Suprapubic skin (tissue), 4 donors: Measurements from ENCODE around the gene KCNIP4. TPM values are rescaled to one million over a fixed set of nuclear protein-coding genes. Genes with fewer than 3 reads are reported as not detected.

Source experiments
- DNase-seq, 2 donors: peaks; one replicate each; pipeline ENCODE4 v3.0.0-alpha.2; 2019; ENCODE audit warnings: low spot score in 2 of 2
- H3K27ac ChIP-seq: fragments of 200-600 bp; sonication (generic); one replicate; pipeline ENCODE4 v1.5.1; 2019
- H3K27me3 ChIP-seq: fragments of 200-600 bp; sonication (generic); one replicate; pipeline ENCODE4 v1.5.1; 2019
- H3K36me3 ChIP-seq: fragments of 200-600 bp; sonication (generic); one replicate; pipeline ENCODE4 v1.5.1; 2019
- H3K4me1 ChIP-seq: fragments of 200-600 bp; sonication (generic); one replicate; pipeline ENCODE4 v1.5.1; 2019
- H3K4me3 ChIP-seq: fragments of 200-600 bp; sonication (generic); one replicate; pipeline ENCODE4 v1.5.1; 2019; ENCODE audit warnings: mild to moderate bottlenecking
- H3K9me3 ChIP-seq: fragments of 200-600 bp; sonication (generic); one replicate; pipeline ENCODE4 v1.5.1; 2019
- EP300 ChIP-seq: sonication (generic); formaldehyde crosslinking; IDR thresholded peaks from one replicate; pipeline ENCODE4 v1.6.1; 2017; ENCODE audit warnings: antibody characterized with exemption
- POLR2A ChIP-seq, 2 donors: fragments of 450-650 bp; IDR thresholded peaks; one replicate each; pipeline ENCODE4 v1.6.1; 2017; ENCODE audit warnings: antibody characterized with exemption in 2 of 2, mild to moderate bottlenecking in 2 of 2, moderate library complexity in 2 of 2
- POLR2AphosphoS5 ChIP-seq, 3 donors: sonication (generic); formaldehyde crosslinking; IDR thresholded peaks; one replicate each; pipeline ENCODE4 v1.6.1; 2017; ENCODE audit warnings: antibody characterized with exemption in 3 of 3
- WGBS: methylation state at CpG from one replicate; pipeline ENCODE4 v1.1.5; 2018; 5-methylcytosine and 5-hydroxymethylcytosine counted together
- total RNA-seq, 4 donors: library from RNA; depleted of rRNA; stranded (reverse); fragments of >200 nt; gene quantifications; one replicate each; pipeline ENCODE4 v1.1.0, GENCODE V29; 2016
- TF ChIP-seq, protein P1 (sequence below), 2 donors: fragments of 200-600 bp in 1 of 2; fragments of 450-650 bp in 1 of 2; sonication (generic) in 1 of 2; IDR thresholded peaks; one replicate each; pipeline ENCODE4 v1.5.1; 2016 to 2019; ENCODE audit warnings: antibody characterized with exemption in 2 of 2, mild to moderate bottlenecking in 1 of 2, moderate library complexity in 1 of 2

The KCNIP4 gene
- total RNA-seq, 4 donors from 2014 or later: not detected

DNA sequence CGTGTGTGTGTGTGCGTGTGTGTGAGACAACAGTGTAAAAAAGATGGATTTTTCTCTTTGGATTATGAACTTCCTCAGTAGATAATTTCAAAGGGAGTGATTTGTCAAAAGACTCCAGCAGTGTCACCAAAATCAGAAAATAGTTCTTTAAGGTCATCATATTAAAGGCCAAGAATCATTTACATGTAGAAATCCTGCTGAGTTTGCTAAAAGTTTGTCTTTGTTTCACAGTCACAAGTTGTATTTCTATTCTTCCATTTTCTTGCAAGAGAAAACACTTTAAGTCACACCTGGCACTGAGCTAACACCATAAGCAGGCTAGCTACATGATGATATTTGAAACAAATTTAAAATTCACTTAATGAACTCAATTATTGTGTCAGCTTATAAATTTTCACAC, 1025.6 kb downstream of the KCNIP4 start:
- Histone ChIP-seq H3K4me1 (no peaks in the 10 kb centered on the region), H3K9me3 (no peaks in the 10 kb centered on the region), H3K27ac (no peak overlapping the region), H3K36me3 (no peaks in the 10 kb centered on the region), H3K4me3 (no peak overlapping the region), H3K27me3 (no peaks in the 10 kb centered on the region)
- TF ChIP-seq, protein P1, sequence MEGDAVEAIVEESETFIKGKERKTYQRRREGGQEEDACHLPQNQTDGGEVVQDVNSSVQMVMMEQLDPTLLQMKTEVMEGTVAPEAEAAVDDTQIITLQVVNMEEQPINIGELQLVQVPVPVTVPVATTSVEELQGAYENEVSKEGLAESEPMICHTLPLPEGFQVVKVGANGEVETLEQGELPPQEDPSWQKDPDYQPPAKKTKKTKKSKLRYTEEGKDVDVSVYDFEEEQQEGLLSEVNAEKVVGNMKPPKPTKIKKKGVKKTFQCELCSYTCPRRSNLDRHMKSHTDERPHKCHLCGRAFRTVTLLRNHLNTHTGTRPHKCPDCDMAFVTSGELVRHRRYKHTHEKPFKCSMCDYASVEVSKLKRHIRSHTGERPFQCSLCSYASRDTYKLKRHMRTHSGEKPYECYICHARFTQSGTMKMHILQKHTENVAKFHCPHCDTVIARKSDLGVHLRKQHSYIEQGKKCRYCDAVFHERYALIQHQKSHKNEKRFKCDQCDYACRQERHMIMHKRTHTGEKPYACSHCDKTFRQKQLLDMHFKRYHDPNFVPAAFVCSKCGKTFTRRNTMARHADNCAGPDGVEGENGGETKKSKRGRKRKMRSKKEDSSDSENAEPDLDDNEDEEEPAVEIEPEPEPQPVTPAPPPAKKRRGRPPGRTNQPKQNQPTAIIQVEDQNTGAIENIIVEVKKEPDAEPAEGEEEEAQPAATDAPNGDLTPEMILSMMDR (IDR thresholded peaks at IDR 0.05): no peak
- no peak for TF ChIP-seq POLR2A (IDR thresholded peaks at IDR 0.05)
- TF ChIP-seq POLR2AphosphoS5 (IDR thresholded peaks at IDR 0.05): no peak
- no peak for TF ChIP-seq EP300
- DNase-seq: no peak
- WGBS: 89% methylated on average over 2 of the region's 2 CpGs

DNA sequence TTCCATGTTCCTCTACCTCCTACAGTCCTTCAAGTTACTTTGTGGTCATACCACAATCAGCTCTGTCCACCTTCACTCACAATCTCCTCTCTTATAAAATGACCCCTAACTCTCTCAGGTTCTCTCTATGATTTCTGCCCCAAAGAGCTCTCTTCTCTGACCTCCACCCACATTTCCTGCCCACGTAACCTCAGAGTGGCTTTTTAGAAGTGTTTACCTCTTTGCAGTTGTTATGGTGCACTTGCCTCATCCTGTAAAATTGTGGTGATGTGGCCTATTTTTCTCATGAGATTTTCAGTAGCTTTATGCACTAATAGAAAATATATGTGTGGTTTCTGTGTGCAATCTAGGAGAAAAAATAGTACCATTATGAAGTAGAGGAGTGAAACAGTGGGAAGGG, 1032.5 kb downstream of the KCNIP4 start:
- no peak for DNase-seq
- H3K4me1 ChIP-seq: no peaks in the 10 kb centered on the region
- H3K27ac ChIP-seq: no peak overlapping the region
- WGBS: 57% methylated on average over 1 of the region's 1 CpG
- no peaks in the 10 kb centered on the region for H3K27me3 ChIP-seq
- no peak overlapping the region for H3K4me3 ChIP-seq
- H3K36me3 ChIP-seq: no peaks in the 10 kb centered on the region
- TF ChIP-seq POLR2A (IDR thresholded peaks at IDR 0.05): no peak
- no peak for TF ChIP-seq EP300
- TF ChIP-seq, protein P1 (IDR thresholded peaks at IDR 0.05): no peak
- no peak for TF ChIP-seq POLR2AphosphoS5 (IDR thresholded peaks at IDR 0.05)
- no peaks in the 10 kb centered on the region for H3K9me3 ChIP-seq

- Histone ChIP-seq H3K27me3 (no peaks in the 10 kb centered on the region), H3K4me1 (no peaks in the 10 kb centered on the region), H3K36me3 (no peaks in the 10 kb centered on the region), H3K27ac (no peak overlapping the region), H3K4me3 (no peak overlapping the region), H3K9me3 (no peaks in the 10 kb centered on the region)
- no peak for DNase-seq
- WGBS: 67% methylated on average over 3 of the region's 3 CpGs
- TF ChIP-seq, protein P1 (IDR thresholded peaks at IDR 0.05): no peak
- no peak for TF ChIP-seq EP300
Observed at GRCh38 chr4:20904966-20905365, 1043.6 kb downstream of the KCNIP4 start.

DNA sequence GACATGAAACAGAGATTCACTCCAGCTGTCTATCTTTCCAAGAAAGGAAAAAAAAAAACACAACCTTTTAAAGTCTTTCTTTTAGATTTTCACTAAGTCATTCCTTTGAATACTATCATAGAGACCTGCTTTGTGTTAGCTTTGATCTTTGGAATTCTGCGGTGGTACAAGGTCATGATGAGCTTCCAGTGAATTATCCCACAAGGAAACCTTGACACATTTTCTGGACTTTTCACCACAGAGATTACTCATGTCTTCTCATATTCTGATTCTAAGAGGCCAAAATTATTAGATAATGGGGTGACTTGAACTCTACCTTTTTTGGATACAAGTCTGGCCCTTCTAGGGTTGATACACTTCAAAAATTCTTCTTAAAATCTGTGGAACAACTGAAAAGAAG, 1046.7 kb downstream of the KCNIP4 start:
- Histone ChIP-seq H3K4me1 (no peaks in the 10 kb centered on the region), H3K27me3 (no peaks in the 10 kb centered on the region), H3K36me3 (no peaks in the 10 kb centered on the region), H3K9me3 (no peaks in the 10 kb centered on the region), H3K4me3 (no peak overlapping the region), H3K27ac (no peak overlapping the region)
- WGBS: 86% methylated on average over 1 of the region's 1 CpG
- TF ChIP-seq EP300: no peak
- TF ChIP-seq, protein P1 (IDR thresholded peaks at IDR 0.05): no peak
- no peak for TF ChIP-seq POLR2A (IDR thresholded peaks at IDR 0.05)
- no peak for TF ChIP-seq POLR2AphosphoS5 (IDR thresholded peaks at IDR 0.05)
- no peak for DNase-seq

DNA sequence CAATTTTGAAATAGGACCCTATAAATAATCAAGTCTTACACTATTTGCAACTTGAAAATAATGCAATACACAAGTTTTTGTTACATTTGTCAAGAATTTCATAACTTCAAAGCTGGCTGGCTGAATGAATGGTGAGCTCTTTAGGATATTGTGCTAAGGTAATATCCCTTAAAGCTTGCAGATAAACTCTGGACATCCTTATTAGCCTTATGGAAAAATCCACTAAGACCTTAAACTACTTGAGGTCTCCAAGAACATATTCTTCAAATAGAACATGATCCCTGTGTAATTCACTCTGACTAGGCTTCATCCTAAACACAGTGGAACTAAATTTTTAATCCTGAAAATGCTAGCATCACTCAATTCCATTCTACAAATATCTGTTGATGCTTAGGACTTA, 1049.0 kb downstream of the KCNIP4 start:
- Histone ChIP-seq H3K36me3 (no peaks in the 10 kb centered on the region), H3K9me3 (no peaks in the 10 kb centered on the region), H3K4me3 (no peak overlapping the region), H3K4me1 (no peaks in the 10 kb centered on the region), H3K27me3 (no peaks in the 10 kb centered on the region), H3K27ac (no peak overlapping the region)
- DNase-seq: no peak
- TF ChIP-seq, protein P1 (IDR thresholded peaks at IDR 0.05): no peak
- TF ChIP-seq POLR2AphosphoS5 (IDR thresholded peaks at IDR 0.05) (no peak), EP300 (no peak), POLR2A (IDR thresholded peaks at IDR 0.05) (no peak)
